CD4-positive, alpha-beta T cell treated with Interleukin-2 at 100 ng/mL for 4 hours (primary cell): ENCODE results near the gene SDCCAG8.
"Not testable (repeated sequence)": the region's sequence is repeated elsewhere in the genome, so short reads cannot be mapped to it uniquely, and the experiment has no call there.

Experiments used
- DNase-seq: peaks from one replicate; pipeline ENCODE4 v3.0.0-alpha.2; 2020; ENCODE audit warnings: low spot score

SDCCAG8 gene

DNA sequence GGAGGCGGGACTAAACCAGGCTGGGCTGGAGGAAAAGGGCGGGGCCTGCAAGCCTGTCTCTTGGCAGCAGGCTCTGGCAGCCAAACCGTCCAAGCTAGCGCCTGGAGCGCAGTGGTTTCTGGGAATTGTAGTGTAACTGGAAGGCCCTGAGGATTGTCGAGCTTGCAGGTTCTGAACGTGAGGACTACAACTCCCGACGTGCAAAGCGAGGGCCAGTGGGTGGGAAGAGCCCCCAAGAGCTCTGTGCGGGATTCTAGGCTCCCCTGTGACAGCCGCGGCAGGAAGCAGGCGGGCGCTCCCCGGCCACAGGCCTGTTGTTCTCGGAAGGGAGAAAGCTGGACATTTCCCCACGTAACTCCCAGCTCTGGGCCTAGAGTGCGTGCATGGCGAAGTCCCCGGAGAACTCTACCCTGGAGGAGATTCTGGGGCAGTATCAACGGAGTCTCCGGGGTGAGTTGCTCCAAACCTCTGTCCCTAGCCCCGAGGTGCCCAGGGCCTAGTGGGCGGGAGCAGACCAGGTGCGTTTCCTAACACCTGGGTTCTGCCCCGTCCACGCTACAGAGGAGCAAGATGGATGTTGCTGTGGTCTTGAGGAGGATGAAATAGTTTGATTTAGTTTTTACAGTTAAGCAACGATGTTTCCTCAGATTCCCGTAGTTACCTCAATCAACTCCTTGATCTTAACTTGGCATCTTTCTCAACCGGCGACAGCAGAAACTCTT, at the start of gene SDCCAG8:
Gene SDCCAG8, plus strand, starts transcription at position 251 of the 722 bp plus-strand sequence. Its CDS starts 133 bp downstream, at position 384.
- peak; percentile 96 for DNase-seq

DNA sequence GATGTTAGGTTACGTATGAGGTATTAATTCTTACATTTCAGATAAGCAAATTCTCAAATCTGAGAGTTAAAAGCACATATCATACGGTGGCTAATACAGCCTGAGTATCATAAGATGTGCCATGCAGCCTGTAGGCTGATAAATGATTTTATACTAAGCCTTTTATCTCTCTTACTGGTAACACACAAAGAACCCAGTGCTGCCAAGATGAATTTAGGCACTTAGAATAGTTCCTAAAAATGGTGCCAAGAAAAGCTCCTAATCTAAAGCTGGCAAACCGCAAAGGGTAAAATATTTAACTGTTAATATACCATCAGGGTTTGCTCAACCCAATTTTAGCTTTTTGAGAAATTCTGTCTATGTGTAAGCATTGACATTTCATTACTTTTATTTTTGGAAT, 43.9 kb upstream of the SDCCAG8 start:
- DNase-seq = not testable (repeated sequence)

DNA sequence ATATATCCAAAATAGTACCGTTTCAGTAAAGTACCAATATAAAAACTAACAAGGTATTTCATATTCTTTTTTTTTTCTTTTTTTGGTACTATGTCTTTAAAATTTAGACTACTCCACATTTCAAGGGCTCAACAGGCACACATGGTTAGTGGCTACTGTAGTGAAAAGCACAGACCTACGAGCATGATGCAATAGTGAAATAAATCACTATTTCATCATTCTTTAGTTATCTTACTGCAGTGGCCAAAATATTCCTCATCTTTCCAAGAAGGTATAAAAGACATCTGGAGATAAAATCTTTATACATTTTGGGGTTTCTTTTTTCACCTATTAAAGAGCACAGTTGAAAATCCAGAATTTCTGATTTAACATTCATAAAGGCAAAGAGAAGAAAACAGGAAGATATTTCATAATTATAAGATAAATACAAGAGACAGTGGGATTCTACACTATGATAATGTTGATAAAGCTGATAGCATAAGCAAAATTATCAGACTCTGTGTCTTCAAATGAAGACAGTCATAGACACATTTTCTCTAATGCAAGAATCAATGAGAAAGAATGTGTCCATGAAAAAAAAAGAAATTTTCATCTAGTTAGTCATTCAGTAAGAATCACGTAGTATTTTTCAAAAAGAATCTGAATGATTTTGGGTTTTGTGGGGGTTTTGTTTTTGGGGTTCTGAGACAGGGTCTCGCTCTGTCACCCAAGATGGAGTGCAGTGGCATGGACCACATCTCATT, 42.6 kb upstream of the SDCCAG8 start:
- DNase-seq = no peak

DNA sequence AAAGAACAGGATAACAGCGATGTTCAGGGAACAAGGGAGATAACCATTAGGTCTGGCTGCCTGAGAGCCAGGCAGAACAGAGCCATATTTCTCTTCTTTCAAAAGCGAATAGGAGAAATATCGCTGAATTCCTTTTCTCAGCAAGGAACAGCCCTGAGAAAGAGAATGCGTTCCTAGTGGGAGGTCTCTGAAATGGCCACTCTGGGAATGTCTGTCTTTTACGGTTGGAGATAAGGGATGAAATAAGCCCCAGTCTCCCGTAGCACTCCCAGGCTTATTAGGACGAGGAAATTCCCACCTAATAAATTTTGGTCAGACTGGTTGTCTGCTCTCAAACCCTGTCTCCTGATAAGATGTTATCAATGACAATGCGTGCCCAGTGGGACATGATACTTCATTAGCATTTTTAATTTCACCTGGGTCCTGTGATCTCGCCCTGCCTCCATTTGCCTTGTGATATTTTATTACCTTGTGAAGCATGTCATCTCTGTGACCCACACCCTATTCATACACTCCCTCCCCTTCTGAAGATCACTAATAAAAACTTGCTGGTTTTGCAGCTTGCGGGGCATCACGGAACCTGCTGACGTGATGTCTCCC, 40.5 kb upstream of the SDCCAG8 start:
- DNase-seq = not testable (repeated sequence)

DNA sequence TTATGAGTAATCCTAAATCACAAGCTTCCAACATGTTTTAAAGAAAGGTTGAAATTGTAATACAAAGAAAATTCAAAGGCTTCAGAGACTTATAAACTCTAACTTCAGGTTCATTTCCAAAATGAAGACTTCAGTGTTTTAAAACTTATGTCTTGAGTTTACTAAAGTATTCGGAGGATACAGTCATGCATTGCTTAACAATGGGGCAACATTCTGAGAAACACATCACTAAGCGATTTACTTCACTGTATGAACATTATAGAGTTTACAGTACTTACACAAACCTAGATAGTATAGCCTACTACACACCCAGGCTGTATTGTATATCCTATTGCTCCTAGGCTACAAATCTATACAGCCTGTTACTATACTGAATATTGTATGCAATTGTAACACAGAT, 39.1 kb upstream of the SDCCAG8 start:
- no peak for DNase-seq

DNA sequence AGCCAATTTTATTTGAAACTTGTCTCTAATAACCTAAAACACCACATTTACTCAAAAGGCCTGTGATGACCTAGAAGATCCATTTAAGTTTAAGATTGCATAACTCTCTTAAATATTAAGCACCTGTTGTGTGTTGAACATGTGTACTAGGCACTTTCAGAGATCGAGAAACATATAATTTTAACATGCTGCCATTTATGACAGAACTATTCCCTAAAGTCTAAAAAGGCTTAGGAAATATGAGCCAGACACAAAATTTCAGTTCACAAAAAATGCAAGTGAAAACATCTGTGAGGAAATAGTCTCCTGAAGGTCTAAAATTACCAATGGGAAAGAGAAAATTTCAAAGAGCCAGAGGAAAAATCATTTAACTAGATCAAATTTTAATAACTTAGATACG, 38.5 kb upstream of the SDCCAG8 start:
- DNase-seq = no peak

DNA sequence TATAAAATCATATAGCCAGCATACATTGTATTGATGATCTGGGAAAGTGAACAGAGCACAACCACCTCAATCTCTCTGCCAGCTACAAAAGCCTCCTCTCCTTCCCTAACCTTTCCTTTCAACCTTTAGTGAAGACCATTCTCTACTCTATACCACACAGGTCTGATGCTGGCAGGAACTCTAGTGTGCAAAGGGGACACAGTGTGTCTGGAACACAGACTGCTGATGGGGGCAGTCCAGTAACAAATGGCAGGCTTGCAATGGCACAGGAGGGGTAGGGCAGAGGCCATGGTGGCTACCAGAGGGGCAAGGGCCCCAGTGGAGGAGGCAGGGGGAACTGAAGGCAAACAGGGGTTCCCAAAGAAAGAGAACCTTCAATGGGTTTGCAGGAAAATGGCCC, 37.8 kb upstream of the SDCCAG8 start:
- no peak for DNase-seq

DNA sequence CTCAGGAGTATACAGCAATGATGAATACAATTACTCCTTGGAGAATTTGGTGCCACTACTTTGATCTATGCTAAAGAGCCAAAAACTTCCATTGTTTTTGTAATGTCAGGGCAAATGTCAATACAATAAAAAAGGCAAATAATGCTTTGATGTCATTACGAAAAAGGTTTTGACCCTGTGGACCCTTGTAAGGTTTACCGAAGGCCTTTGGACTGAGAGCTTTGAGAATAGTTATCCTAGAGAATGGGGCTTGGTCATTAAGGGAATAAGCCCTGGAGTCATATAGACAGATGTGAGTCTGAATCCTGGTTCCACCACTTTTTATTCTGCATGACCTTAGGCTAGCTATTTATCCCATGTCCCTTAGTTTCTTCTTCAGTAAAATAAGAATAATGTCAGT, 28.2 kb upstream of the SDCCAG8 start:
- DNase-seq = no peak

DNA sequence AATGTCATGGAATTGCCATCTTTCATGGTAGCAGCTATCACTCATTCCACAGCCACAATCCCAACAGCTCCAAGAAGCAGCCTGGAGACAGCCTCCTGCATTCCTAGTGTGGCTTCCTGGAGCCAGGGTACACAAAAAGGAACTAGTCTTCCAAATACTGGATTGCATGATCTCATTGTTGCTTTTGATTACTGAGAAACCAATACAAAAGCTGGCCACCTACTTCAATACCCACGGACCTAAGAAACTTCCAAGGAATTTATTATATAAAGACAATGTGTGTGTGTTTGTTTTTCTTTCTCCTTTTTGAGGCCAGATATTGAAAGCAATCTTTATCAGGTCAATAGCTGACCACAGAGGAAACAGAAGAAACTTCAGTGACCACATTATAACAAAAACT, 26.3 kb upstream of the SDCCAG8 start:
- DNase-seq = no peak

DNA sequence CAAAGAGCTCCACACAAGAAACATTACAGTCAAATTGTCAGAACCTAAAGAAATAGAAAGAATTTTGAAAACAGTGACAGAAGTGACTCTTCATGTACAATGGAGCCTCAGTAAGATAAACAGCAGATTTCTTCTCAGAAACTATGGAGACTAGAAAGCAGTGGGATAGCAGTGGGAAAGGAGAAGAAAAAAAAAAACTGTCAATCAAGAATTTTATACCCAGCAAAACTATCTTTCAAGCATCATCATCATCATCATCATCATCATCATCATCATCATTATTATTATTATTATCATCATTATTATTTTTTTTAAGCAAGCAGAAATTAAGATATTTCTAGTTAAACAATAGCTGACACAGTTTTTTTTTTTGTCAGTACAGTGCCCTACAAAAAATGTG, 24.9 kb upstream of the SDCCAG8 start:
- DNase-seq = no peak

DNA sequence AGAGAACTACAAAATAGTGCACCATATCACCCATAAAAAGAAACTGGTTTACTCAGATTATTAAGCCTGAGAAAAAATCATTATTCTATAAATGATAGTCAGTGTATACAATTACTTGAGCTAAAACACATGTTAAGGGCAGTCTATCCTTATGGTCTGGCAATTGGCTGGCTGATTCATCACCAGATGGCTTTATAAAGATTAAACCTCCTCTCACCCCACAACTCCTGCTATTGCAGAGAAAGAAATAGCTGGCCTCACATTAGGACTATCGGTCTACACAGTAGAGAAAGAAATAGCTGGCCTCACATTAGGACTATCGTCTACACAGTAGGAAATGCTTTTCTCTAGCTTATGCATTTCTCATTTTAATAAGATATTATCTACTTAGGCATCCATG, 21.9 kb upstream of the SDCCAG8 start:
- no peak for DNase-seq

DNA sequence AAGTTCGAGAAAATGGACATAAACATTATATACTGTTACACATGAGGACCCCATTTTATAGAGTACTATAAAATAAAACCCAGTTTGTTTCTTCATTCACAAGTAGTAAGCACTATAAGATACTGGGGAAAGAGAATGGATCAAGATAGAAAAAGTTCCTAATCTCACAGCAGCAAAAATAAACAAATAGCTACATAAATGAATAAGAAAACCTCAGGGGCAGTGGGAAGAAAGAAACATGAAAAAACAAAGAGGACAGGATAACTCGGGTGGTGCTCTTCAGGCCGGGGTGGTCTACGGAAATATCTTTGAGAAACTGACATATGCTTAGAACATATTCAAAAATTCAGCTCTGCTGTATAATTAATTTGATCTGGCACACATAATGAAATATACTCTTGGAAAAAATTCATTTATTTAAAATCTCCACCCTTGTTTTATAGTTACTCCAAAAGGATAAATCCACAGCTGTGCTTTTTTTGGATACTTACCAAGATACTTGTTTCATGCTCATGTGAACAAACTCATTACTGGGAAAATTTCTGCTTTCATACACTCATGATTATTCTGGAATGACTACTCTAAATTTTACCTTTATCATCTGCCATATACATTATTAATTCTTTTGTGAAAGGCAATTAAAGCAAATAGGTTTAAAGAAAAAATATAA, 20.7 kb upstream of the SDCCAG8 start:
- no peak for DNase-seq

DNA sequence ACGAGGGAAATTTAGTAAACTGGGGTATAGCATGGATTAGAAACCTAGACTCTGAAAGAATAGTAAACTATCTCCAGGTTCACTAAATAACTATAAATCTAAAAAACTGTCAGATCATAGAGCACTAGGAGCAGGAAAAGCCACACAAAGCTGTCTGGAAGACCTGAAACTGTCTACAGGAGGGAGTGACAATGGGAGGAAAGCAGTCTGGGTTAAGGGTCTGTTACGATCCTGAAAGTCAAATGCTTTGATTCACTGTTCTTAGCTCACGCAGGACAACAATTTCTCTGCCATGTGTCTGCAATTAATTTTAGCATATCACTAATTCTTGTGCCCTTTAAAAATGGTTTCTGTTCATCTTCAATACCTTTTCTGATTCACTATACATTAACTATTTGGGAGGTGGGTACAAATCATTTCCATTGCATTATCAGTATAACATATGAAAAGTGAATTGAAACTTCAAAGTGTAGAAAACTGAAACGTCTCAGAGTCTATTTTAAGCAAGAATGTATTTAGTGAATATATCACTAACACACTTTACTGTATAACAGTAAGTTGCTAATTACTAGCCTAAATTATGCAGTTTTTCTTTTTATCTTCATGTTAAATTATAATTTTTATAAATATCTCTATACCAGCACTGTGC, 19.1 kb upstream of the SDCCAG8 start:
- no peak for DNase-seq

DNA sequence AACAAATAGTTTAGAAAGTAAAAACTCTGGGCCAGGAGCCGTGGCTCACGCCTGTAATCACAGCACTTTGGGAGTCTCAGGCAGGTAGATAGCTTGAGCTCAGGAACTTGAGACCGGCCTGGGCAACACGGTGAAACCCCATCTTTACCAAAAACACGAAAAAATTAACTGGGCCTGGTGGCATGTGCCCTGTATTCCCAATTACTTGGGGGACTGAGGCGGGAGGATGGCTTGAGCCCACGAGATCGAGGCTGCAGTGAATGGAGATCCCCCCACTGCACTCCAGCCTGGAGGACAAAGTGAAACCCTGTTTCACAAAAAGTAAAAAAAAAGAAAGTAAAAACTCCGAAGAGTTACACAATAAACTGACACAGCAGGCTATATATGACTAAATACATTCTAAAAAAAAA, 11.4 kb upstream of the SDCCAG8 start:
- DNase-seq = no peak

DNA sequence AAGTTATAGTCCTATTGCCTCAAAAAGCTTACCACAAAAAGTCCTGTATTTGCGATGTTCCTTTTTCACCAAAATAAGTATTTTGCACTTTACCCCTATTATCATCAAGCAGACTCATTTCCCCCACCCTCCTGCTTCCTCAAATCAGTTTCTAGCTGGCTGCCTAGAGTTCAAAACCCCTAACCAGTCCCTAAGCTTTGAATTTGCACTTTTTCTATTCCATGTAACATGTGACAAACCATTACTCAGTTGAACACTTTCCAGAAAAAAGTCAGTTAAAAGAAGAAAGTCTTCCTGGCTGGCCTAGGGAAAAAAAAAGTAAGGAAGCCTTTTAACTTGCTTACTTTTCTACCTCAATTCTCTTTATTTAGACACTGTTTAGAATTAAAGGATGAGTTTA, 8.9 kb upstream of the SDCCAG8 start:
- no peak for DNase-seq

DNA sequence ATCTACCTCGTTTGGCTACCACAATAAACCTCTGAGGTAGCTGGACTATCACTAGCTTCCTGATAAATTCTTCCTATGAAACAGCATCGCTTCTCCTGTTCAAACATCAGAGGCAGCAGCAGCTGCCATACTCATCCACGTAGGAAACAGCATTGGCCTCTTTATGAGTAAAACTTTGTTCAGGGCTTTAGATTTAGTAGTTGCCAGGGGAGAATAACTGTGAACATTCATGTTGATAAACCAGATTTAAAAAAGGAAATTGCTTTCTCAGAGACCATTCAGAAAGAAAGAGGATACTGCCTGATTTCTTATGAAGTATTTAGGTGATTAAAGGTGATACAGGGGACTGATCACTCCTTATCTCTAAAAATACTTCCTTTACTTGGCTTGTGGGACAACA, 7.9 kb upstream of the SDCCAG8 start:
- no peak for DNase-seq

DNA sequence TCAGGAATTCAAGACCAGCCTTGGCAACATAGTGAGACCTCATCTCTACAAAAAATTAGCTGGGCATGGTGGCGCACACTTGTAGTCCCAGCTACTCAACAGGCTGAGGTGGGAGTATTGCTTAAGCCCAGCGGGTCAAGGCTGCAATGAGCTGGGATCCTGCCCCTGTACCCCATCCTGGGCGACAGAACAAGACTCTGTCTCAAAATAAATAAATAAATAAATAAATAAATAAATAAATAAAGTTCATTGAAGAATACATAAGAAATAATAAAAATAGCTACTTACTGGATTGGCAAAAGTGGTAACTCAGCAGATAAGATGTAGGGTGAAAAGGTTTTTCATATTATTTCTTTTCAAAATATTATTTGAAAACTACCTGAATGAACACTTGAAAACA, 6.6 kb upstream of the SDCCAG8 start:
- no peak for DNase-seq

DNA sequence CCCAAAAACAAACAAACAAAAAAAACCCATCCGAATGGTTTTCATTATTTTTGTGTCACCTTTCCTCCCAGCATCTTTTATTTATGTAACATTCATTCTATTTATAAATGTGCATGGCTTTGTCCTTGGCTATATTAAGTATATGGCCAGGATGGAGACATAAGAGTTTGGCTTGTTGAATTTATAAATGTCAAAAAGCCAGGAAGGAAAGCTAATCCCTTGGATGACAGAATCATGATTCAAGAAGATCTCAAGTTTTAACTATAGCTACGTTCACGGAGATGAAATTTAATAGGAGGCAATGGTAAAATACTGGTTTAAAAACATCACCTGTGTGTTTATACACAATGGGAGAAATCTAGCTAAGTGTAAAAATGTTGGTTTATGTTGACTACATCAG, 5.7 kb upstream of the SDCCAG8 start:
- DNase-seq = no peak

DNA sequence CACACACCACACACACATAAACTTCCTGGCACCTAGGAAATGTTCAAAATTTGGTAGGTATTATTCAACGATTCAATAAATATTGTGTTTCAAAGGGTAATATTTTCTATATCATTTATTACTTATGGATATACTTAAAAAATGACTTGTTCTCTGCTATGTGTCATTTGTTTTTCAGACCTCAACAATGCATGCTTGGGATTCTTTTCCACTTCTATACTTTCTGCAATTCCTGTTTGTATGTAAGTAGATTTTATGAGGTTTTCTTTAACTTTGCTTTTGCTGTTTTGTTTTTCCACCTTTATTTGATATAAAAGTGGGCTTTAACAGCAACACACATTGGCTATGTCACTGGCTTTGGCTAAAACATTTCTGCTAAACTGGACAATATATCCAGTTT, 4.3 kb upstream of the SDCCAG8 start:
- no peak for DNase-seq

DNA sequence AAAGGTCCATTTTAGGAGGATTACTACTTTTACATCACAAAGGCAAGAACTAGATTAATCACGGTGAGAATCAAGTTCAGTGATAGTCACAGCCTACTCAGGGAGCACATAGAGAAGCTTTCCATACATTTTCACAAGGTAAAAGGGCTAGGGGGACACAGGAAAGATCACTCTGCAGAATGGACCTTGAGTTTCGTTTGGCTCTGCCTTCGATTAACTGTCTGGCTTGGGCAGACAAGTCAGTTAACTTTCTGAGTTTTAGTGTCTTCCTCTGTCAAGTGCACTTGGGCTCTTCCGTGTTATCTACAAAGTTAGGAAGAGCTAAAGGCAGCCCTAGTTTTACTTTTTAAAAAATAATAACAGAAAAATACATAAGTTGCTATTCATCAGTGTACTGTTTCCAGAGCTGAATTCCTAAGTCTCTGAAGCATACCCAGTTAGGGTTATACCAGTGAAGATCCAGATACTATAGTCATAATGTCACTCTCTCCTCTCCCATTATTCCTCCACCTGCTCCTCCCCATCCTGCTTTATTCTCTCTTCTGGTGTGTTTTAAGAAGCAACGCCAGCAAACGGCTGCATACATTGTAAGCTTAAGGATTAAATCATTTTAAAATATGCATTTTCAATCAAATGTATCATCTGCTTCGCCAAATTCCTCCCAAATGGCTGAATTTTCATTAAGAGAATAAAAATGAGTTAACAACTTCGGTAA, 2.5 kb upstream of the SDCCAG8 start:
- no peak for DNase-seq

DNA sequence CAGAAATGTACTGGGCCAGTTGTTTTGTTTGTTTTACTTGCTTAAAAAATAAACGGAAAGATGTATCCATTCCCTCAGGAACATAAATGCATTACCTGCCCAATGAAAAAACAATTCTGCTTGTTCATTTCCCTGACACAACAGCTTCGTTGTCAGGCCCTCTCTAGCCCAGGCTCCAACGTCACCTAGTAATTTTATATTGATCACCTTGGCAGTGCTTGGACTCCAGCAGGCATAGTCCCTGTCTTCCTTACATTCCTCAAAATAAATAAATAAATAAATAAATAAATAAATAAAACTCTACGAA, 2.0 kb upstream of the SDCCAG8 start:
- peak; percentile 11 for DNase-seq
